Neural cell (in vitro differentiated cells): ENCODE measurements around the gene ITGAL. TPM values are rescaled to one million over a fixed set of nuclear protein-coding genes. Genes with fewer than 3 reads are reported as not detected.

Experiments used
- H2AFZ ChIP-seq: fragments of 200-600, 300-800 bp; sonication (generic), shearing (Covaris generic); 2 replicates; pipeline ENCODE4 v1.6.0; 2014; ENCODE audit warnings: low read depth, mild to moderate bottlenecking, antibody characterized with exemption, low read length, moderate library complexity
- H3F3A ChIP-seq: fragments of 200-600 bp; shearing (Covaris generic); 2 replicates; pipeline ENCODE4 v1.6.1; 2016; ENCODE audit warnings: mild to moderate bottlenecking, moderate library complexity, mixed read lengths, antibody characterized with exemption, low read length; ENCODE audit not compliant: insufficient read depth, poor library complexity, severe bottlenecking
- H3K27ac ChIP-seq: fragments of 200-600, 300-800 bp; sonication (generic), shearing (Covaris generic); 2 replicates; pipeline ENCODE4 v1.5.1; 2014; ENCODE audit warnings: mild to moderate bottlenecking, low read length, moderate library complexity
- H3K27me3 ChIP-seq: fragments of 300-800, 200-600 bp; sonication (generic), shearing (Covaris generic); 2 replicates; pipeline ENCODE4 v1.6.0; 2014; ENCODE audit warnings: mild to moderate bottlenecking, low read depth, low read length, moderate library complexity; ENCODE audit not compliant: insufficient read depth
- H3K36me3 ChIP-seq: fragments of 300-800, 200-600 bp; sonication (generic), shearing (Covaris generic); 2 replicates; pipeline ENCODE4 v1.5.1; 2014; ENCODE audit warnings: mild to moderate bottlenecking, antibody characterized with exemption, low read length, moderate library complexity; ENCODE audit not compliant: insufficient read depth
- H3K4me2 ChIP-seq: fragments of 300-800, 200-600 bp; sonication (generic), shearing (Covaris generic); 2 replicates; pipeline ENCODE4 v1.6.0; 2014; ENCODE audit warnings: mild to moderate bottlenecking, low read length
- H3K4me3 ChIP-seq: fragments of 300-800, 200-600 bp; sonication (generic), shearing (Covaris generic); 2 replicates; pipeline ENCODE4 v1.5.1; 2014; ENCODE audit warnings: mild to moderate bottlenecking, low read length, moderate library complexity
- H3K79me2 ChIP-seq: fragments of 200-600 bp; shearing (Covaris generic); replicated peaks from 2 replicates; pipeline ENCODE4 v1.6.0; 2014; ENCODE audit warnings: mild to moderate bottlenecking, low read length, moderate library complexity; ENCODE audit not compliant: insufficient read depth
- H3K9ac ChIP-seq: fragments of 300-800, 200-600 bp; sonication (generic), shearing (Covaris generic); 2 replicates; pipeline ENCODE4 v1.6.1; 2016; ENCODE audit warnings: mild to moderate bottlenecking, low read length, mixed read lengths
- H3K9me2 ChIP-seq: fragments of 200-600 bp; shearing (Covaris generic); 2 replicates; pipeline ENCODE4 v1.6.1; 2016; ENCODE audit warnings: mild to moderate bottlenecking, low read length, mixed read lengths; ENCODE audit not compliant: insufficient read depth
- H3K9me3 ChIP-seq: fragments of 200-600, 300-800 bp; sonication (generic), shearing (Covaris generic); 2 replicates; pipeline ENCODE4 v1.6.1; 2016; ENCODE audit warnings: mild to moderate bottlenecking, mixed run types, low read length, moderate library complexity, mixed read lengths
- H4K20me1 ChIP-seq: fragments of 200-600 bp; shearing (Covaris generic); 2 replicates; pipeline ENCODE4 v1.6.1; 2016; ENCODE audit warnings: mild to moderate bottlenecking, mixed run types; ENCODE audit not compliant: insufficient read depth
- EZH2 ChIP-seq: fragments of 200-600, 300-800 bp; shearing (Covaris generic), sonication (generic); IDR thresholded peaks from 2 replicates; pipeline ENCODE4 v1.6.1; 2014; ENCODE audit warnings: antibody characterized with exemption, low read length, borderline replicate concordance, mild to moderate bottlenecking; ENCODE audit not compliant: insufficient read depth, poor library complexity, severe bottlenecking
- MXI1 ChIP-seq: fragments of 450-650 bp; conservative IDR thresholded peaks from 2 replicates; pipeline ENCODE4 v1.6.1; 2014; ENCODE audit warnings: antibody characterized with exemption, mild to moderate bottlenecking; ENCODE audit not compliant: poor library complexity, severe bottlenecking
- RAD21 ChIP-seq: fragments of 450-650 bp; conservative IDR thresholded peaks from 2 replicates; pipeline ENCODE4 v1.6.1; 2014; ENCODE audit warnings: antibody characterized with exemption, mild to moderate bottlenecking, moderate library complexity
- SMC3 ChIP-seq: fragments of 450-650 bp; conservative IDR thresholded peaks from 2 replicates; pipeline ENCODE4 v1.6.1; 2014; ENCODE audit warnings: antibody characterized with exemption, mild to moderate bottlenecking, moderate library complexity; ENCODE audit not compliant: poor library complexity
- TAF1 ChIP-seq: IDR thresholded peaks from 2 replicates; pipeline ENCODE4 v1.6.1; 2012; ENCODE audit warnings: low read depth
- polyA plus RNA-seq: library from polyadenylated mRNA; depleted of rRNA; stranded (reverse); fragments of >200 nt; gene quantifications from 2 replicates; pipeline ENCODE4 v1.2.3, GENCODE V29; 2014
- TF ChIP-seq, protein P1 (sequence below): fragments of 450-650 bp; IDR thresholded peaks from 2 replicates; pipeline ENCODE4 v1.5.1; 2014; ENCODE audit warnings: antibody characterized with exemption, mild to moderate bottlenecking, moderate library complexity; ENCODE audit not compliant: poor library complexity, severe bottlenecking
- TF ChIP-seq, protein P2 (sequence below): IDR thresholded peaks from 2 replicates; pipeline ENCODE4 v1.6.1; 2012; ENCODE audit warnings: borderline replicate concordance

The ITGAL gene
- polyA plus RNA-seq, 1 donor from 2014 or later = not detected

GRCh38 chr16:30491744-30492308 is 19.3 kb downstream of the ITGAL start:
- Histone ChIP-seq H3K36me3 (no peaks in the 10 kb centered on the region), H3K4me2 (no peak overlapping the region), H3K79me2 (no peaks in the 10 kb centered on the region), H3K9me2 (no peaks in the 10 kb centered on the region), H4K20me1 (no peaks in the 10 kb centered on the region), H3K4me3 (no peak overlapping the region), H3F3A (no peaks in the 10 kb centered on the region), H3K9me3 (no peaks in the 10 kb centered on the region), H2AFZ (no peak overlapping the region), H3K27me3 (no peaks in the 10 kb centered on the region), H3K9ac (no peak overlapping the region), H3K27ac (no peak overlapping the region)
- TF ChIP-seq TAF1 (no peak), RAD21 (no peak)

- Histone ChIP-seq H3F3A (no peaks in the 10 kb centered on the region), H2AFZ (no peak overlapping the region)
- TF ChIP-seq, protein P1, sequence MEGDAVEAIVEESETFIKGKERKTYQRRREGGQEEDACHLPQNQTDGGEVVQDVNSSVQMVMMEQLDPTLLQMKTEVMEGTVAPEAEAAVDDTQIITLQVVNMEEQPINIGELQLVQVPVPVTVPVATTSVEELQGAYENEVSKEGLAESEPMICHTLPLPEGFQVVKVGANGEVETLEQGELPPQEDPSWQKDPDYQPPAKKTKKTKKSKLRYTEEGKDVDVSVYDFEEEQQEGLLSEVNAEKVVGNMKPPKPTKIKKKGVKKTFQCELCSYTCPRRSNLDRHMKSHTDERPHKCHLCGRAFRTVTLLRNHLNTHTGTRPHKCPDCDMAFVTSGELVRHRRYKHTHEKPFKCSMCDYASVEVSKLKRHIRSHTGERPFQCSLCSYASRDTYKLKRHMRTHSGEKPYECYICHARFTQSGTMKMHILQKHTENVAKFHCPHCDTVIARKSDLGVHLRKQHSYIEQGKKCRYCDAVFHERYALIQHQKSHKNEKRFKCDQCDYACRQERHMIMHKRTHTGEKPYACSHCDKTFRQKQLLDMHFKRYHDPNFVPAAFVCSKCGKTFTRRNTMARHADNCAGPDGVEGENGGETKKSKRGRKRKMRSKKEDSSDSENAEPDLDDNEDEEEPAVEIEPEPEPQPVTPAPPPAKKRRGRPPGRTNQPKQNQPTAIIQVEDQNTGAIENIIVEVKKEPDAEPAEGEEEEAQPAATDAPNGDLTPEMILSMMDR = no peak
- TF ChIP-seq, protein P2, sequence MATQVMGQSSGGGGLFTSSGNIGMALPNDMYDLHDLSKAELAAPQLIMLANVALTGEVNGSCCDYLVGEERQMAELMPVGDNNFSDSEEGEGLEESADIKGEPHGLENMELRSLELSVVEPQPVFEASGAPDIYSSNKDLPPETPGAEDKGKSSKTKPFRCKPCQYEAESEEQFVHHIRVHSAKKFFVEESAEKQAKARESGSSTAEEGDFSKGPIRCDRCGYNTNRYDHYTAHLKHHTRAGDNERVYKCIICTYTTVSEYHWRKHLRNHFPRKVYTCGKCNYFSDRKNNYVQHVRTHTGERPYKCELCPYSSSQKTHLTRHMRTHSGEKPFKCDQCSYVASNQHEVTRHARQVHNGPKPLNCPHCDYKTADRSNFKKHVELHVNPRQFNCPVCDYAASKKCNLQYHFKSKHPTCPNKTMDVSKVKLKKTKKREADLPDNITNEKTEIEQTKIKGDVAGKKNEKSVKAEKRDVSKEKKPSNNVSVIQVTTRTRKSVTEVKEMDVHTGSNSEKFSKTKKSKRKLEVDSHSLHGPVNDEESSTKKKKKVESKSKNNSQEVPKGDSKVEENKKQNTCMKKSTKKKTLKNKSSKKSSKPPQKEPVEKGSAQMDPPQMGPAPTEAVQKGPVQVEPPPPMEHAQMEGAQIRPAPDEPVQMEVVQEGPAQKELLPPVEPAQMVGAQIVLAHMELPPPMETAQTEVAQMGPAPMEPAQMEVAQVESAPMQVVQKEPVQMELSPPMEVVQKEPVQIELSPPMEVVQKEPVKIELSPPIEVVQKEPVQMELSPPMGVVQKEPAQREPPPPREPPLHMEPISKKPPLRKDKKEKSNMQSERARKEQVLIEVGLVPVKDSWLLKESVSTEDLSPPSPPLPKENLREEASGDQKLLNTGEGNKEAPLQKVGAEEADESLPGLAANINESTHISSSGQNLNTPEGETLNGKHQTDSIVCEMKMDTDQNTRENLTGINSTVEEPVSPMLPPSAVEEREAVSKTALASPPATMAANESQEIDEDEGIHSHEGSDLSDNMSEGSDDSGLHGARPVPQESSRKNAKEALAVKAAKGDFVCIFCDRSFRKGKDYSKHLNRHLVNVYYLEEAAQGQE = no peak
- no peak for TF ChIP-seq TAF1
- no peak for TF ChIP-seq EZH2
- no peak for TF ChIP-seq MXI1
Measured at GRCh38 chr16:30493941-30494488, 21.5 kb downstream of the ITGAL start.

GRCh38 chr16:30494709-30495108 is 22.2 kb downstream of the ITGAL start:
- Histone ChIP-seq H3K27me3 (no peaks in the 10 kb centered on the region), H2AFZ (no peak overlapping the region), H3K79me2 (no peaks in the 10 kb centered on the region), H3K9ac (no peak overlapping the region), H3K27ac (no peak overlapping the region), H4K20me1 (no peaks in the 10 kb centered on the region), H3F3A (no peaks in the 10 kb centered on the region), H3K4me3 (no peak overlapping the region), H3K9me3 (no peaks in the 10 kb centered on the region), H3K9me2 (no peaks in the 10 kb centered on the region), H3K4me2 (no peak overlapping the region), H3K36me3 (no peaks in the 10 kb centered on the region)
- TF ChIP-seq RAD21 (no peak), SMC3 (no peak)

More at GRCh38 chr16:30493941-30494488, 21.5 kb downstream of the ITGAL start:
- no peak overlapping the region for H3K27ac ChIP-seq
- H3K27me3 ChIP-seq = no peaks in the 10 kb centered on the region
- no peaks in the 10 kb centered on the region for H3K9me2 ChIP-seq
- no peaks in the 10 kb centered on the region for H4K20me1 ChIP-seq
- H3K4me2 ChIP-seq = no peak overlapping the region
- no peaks in the 10 kb centered on the region for H3K9me3 ChIP-seq
- H3K79me2 ChIP-seq = no peaks in the 10 kb centered on the region
- H3K36me3 ChIP-seq = no peaks in the 10 kb centered on the region
- H3K9ac ChIP-seq = no peak overlapping the region
- H3K4me3 ChIP-seq = no peak overlapping the region
